ENCODE results near the gene AP1B1. TPM values are rescaled to one million over a fixed set of nuclear protein-coding genes. Genes with fewer than 3 reads are reported as not detected.

The AP1B1 gene
- polyA plus RNA-seq, 1 donor from 2014 or later, result 43.8 TPM

- Histone ChIP-seq H3K79me2 (replicated peaks; ENCODE audit: insufficient read depth, low read length) (no peaks in the 10 kb centered on the region), H3K4me2 (ENCODE audit: low read length) (no peak overlapping the region), H2AFZ (ENCODE audit: low read depth, low read length) (no peak overlapping the region), H3K9ac (ENCODE audit: low read length) (no peak overlapping the region), H3K4me3 (ENCODE audit: low read length) (no peak overlapping the region), H3K27ac (ENCODE audit: low read length) (no peak overlapping the region), H3K36me3 (ENCODE audit: insufficient read depth, low read length) (no peaks in the 10 kb centered on the region), H3F3A (ENCODE audit: insufficient read depth, low read length, poor library complexity, severe bottlenecking) (no peaks in the 10 kb centered on the region), H3K9me2 (ENCODE audit: insufficient read depth, low read length) (no peaks in the 10 kb centered on the region), H4K20me1 (ENCODE audit: insufficient read depth) (no peaks in the 10 kb centered on the region), H3K9me3 (ENCODE audit: low read length) (no peaks in the 10 kb centered on the region), H3K27me3 (ENCODE audit: insufficient read depth, low read depth, low read length) (no peaks in the 10 kb centered on the region)
- TF ChIP-seq MXI1 (conservative IDR thresholded peaks at IDR 0.05; ENCODE audit: poor library complexity, severe bottlenecking) (no peak), RAD21 (conservative IDR thresholded peaks at IDR 0.05) (no peak), TAF1 (IDR thresholded peaks at IDR 0.05; ENCODE audit: low read depth) (no peak), REST (IDR thresholded peaks at IDR 0.05; ENCODE audit: borderline replicate concordance) (no peak), SMC3 (conservative IDR thresholded peaks at IDR 0.05; ENCODE audit: poor library complexity) (no peak)
- TF ChIP-seq, protein P1, sequence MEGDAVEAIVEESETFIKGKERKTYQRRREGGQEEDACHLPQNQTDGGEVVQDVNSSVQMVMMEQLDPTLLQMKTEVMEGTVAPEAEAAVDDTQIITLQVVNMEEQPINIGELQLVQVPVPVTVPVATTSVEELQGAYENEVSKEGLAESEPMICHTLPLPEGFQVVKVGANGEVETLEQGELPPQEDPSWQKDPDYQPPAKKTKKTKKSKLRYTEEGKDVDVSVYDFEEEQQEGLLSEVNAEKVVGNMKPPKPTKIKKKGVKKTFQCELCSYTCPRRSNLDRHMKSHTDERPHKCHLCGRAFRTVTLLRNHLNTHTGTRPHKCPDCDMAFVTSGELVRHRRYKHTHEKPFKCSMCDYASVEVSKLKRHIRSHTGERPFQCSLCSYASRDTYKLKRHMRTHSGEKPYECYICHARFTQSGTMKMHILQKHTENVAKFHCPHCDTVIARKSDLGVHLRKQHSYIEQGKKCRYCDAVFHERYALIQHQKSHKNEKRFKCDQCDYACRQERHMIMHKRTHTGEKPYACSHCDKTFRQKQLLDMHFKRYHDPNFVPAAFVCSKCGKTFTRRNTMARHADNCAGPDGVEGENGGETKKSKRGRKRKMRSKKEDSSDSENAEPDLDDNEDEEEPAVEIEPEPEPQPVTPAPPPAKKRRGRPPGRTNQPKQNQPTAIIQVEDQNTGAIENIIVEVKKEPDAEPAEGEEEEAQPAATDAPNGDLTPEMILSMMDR (IDR thresholded peaks at IDR 0.05; ENCODE audit: poor library complexity, severe bottlenecking), result no peak
Measured at GRCh38 chr22:29344137-29344536, 44.2 kb downstream of the AP1B1 start.

DNA sequence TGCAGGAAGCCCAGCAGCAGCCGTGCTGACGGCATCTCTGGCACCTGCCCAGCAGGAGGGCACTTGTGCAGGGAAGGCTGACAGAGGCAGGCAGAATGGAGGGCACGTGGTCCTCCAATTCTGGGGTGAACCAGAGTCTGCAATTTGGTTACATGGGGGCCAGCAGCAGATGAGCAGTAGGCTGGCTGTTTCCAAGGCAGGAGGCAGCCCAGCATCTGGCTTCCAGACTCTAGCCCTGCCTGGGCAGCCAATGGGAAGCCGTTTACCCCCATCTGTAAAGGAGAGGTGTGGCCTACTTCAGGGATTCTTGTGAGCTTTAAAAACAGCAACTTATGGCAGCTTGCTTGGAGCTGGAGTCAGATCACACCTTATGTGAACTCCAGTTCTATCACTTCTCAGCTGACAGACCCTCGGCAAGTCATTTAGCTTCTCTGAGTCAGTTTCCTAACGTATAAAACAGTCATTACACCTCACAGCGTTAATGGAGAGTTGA is 45.0 kb downstream of the AP1B1 start:
- TF ChIP-seq EP300 (conservative IDR thresholded peaks at IDR 0.05; ENCODE audit: poor library complexity, severe bottlenecking) (no peak), RAD21 (conservative IDR thresholded peaks at IDR 0.05) (no peak), MXI1 (conservative IDR thresholded peaks at IDR 0.05; ENCODE audit: poor library complexity, severe bottlenecking) (no peak), SMC3 (conservative IDR thresholded peaks at IDR 0.05; ENCODE audit: poor library complexity) (no peak), POLR2AphosphoS5 (IDR thresholded peaks at IDR 0.05) (no peak), TAF1 (IDR thresholded peaks at IDR 0.05; ENCODE audit: low read depth) (no peak), EZH2 (IDR thresholded peaks at IDR 0.05; ENCODE audit: borderline replicate concordance, insufficient read depth, low read length, poor library complexity, severe bottlenecking) (no peak), REST (IDR thresholded peaks at IDR 0.05; ENCODE audit: borderline replicate concordance) (no peak)
- TF ChIP-seq, protein P1 (IDR thresholded peaks at IDR 0.05; ENCODE audit: poor library complexity, severe bottlenecking), result no peak
- Histone ChIP-seq H3K27me3 (ENCODE audit: insufficient read depth, low read depth, low read length) (no peaks in the 10 kb centered on the region), H3K79me2 (replicated peaks; ENCODE audit: insufficient read depth, low read length) (no peaks in the 10 kb centered on the region), H3K9me2 (ENCODE audit: insufficient read depth, low read length) (no peaks in the 10 kb centered on the region), H3K36me3 (ENCODE audit: insufficient read depth, low read length) (no peaks in the 10 kb centered on the region), H3K4me2 (ENCODE audit: low read length) (no peak overlapping the region), H3F3A (ENCODE audit: insufficient read depth, low read length, poor library complexity, severe bottlenecking) (no peaks in the 10 kb centered on the region), H3K4me3 (ENCODE audit: low read length) (no peak overlapping the region), H4K20me1 (ENCODE audit: insufficient read depth) (no peaks in the 10 kb centered on the region), H3K9ac (ENCODE audit: low read length) (no peak overlapping the region), H3K27ac (ENCODE audit: low read length) (no peak overlapping the region), H3K9me3 (ENCODE audit: low read length) (no peaks in the 10 kb centered on the region), H2AFZ (ENCODE audit: low read depth, low read length) (no peak overlapping the region)
